ENCODE measurements around the gene TNC.

DNA sequence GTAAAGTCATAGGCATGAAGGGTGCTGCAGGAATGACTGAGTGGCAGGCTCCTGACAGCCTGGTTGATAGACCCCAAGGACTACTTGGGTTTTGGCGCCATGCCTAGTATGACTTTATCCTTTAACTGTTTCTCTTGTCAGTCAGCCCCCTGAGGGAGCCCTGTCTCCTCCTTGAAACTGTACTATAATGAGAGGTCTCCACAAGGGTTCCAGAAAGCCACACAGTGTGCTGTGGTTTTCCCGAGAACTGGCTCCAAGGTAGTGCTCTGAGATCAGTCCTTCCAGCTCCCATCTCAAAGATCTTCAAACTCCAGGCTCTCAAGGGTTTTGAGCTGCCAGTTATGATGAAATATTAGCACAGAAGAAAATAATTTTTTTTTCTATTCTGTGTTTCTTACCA is 26.7 kb upstream of the TNC start:
- no peak for TF ChIP-seq SREBF2 (IDR thresholded peaks at IDR 0.05; ENCODE audit: low read length)
- no peak for TF ChIP-seq SRF (IDR thresholded peaks at IDR 0.05; ENCODE audit: low read depth in 2 of 2, low read length in 2 of 2)
- TF ChIP-seq POLR2A (IDR thresholded peaks at IDR 0.05; ENCODE audit: low read depth, low read length) = no peak
- TF ChIP-seq CEBPB (IDR thresholded peaks at IDR 0.05; ENCODE audit: borderline replicate concordance in 1 of 2, low read depth in 2 of 2, low read length in 2 of 2) = no peak
- TF ChIP-seq HDGF (IDR thresholded peaks at IDR 0.05) = no peak
- TF ChIP-seq EP300 (IDR thresholded peaks at IDR 0.05; ENCODE audit: borderline replicate concordance in 1 of 2, control insufficient read depth in 1 of 2, low read depth in 2 of 2, low read length in 2 of 2) = no peak
- no peak for TF ChIP-seq NR2C2 (IDR thresholded peaks at IDR 0.05; ENCODE audit: borderline replicate concordance, control insufficient read depth, insufficient read length, low read depth)
- TF ChIP-seq, protein P1, sequence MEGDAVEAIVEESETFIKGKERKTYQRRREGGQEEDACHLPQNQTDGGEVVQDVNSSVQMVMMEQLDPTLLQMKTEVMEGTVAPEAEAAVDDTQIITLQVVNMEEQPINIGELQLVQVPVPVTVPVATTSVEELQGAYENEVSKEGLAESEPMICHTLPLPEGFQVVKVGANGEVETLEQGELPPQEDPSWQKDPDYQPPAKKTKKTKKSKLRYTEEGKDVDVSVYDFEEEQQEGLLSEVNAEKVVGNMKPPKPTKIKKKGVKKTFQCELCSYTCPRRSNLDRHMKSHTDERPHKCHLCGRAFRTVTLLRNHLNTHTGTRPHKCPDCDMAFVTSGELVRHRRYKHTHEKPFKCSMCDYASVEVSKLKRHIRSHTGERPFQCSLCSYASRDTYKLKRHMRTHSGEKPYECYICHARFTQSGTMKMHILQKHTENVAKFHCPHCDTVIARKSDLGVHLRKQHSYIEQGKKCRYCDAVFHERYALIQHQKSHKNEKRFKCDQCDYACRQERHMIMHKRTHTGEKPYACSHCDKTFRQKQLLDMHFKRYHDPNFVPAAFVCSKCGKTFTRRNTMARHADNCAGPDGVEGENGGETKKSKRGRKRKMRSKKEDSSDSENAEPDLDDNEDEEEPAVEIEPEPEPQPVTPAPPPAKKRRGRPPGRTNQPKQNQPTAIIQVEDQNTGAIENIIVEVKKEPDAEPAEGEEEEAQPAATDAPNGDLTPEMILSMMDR (IDR thresholded peaks at IDR 0.05 in 2 of 3, conservative IDR thresholded peaks at IDR 0.05 in 1 of 3; ENCODE audit: control insufficient read depth in 2 of 3, extremely low read depth in 1 of 3, insufficient read depth in 1 of 3, low read depth in 3 of 3, low read length in 3 of 3) = no peak
